Gastrocnemius medialis (tissue), 4 donors: ENCODE results near the gene GARIN5B.

Experiments
- POLR2A ChIP-seq, 2 donors: fragments of 450-650 bp; IDR thresholded peaks; one replicate each; pipeline ENCODE4 v1.6.1; 2017; ENCODE audit warnings: antibody characterized with exemption in 2 of 2, mild to moderate bottlenecking in 2 of 2, moderate library complexity in 2 of 2
- TF ChIP-seq, protein P1 (sequence below), 5 experiments: fragments of 450-650 bp in 3 of 5; fragments of 200-600 bp in 2 of 5; sonication (generic) in 2 of 5; IDR thresholded peaks in 4 of 5; conservative IDR thresholded peaks in 1 of 5; 1 replicate in 4 of 5; 2 replicates in 1 of 5; pipeline ENCODE4 v1.5.1; 2016 to 2019; ENCODE audit warnings: antibody characterized with exemption in 5 of 5, mild to moderate bottlenecking in 3 of 5, moderate library complexity in 3 of 5

DNA sequence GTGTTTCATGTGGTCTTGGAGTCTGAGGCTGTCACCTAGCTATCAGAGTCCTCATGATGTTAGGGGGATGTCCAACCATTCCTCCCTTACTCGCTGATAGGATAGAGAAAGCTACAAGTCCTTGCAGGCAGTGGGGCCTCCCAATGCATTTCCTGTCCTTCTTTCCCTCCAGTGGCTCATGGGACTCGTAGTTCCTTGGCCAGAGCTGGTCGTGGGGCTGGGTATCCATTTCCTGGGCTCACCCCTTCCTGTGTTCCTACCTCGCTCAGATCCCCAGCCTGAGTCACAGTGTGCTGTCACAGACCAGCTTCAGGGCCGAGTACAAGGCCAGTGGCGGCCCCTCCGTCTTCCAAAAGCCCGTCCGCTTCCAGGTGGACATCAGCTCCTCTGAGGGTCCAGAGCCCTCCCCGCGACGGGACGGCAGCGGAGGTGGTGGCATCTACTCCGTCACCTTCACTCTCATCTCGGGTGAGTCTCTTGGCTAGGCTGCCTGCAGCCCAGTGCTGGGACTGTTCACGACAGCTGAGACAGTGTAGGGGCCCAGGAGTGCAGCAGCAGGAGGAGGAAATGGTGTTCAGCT lies 57.0 kb downstream of the GARIN5B start:
- TF ChIP-seq, protein P1, sequence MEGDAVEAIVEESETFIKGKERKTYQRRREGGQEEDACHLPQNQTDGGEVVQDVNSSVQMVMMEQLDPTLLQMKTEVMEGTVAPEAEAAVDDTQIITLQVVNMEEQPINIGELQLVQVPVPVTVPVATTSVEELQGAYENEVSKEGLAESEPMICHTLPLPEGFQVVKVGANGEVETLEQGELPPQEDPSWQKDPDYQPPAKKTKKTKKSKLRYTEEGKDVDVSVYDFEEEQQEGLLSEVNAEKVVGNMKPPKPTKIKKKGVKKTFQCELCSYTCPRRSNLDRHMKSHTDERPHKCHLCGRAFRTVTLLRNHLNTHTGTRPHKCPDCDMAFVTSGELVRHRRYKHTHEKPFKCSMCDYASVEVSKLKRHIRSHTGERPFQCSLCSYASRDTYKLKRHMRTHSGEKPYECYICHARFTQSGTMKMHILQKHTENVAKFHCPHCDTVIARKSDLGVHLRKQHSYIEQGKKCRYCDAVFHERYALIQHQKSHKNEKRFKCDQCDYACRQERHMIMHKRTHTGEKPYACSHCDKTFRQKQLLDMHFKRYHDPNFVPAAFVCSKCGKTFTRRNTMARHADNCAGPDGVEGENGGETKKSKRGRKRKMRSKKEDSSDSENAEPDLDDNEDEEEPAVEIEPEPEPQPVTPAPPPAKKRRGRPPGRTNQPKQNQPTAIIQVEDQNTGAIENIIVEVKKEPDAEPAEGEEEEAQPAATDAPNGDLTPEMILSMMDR (IDR thresholded peaks at IDR 0.05 in 4 of 5, conservative IDR thresholded peaks at IDR 0.05 in 1 of 5) = no peak
- TF ChIP-seq POLR2A (IDR thresholded peaks at IDR 0.05) = no peak
